Measurements from ENCODE around the gene ENDOD1. TPM values are rescaled to one million over a fixed set of nuclear protein-coding genes. Genes with fewer than 3 reads are reported as not detected.

Gene ENDOD1
- total and polyA plus RNA-seq, 2 donors = 4.2 to 9.2 TPM

DNA sequence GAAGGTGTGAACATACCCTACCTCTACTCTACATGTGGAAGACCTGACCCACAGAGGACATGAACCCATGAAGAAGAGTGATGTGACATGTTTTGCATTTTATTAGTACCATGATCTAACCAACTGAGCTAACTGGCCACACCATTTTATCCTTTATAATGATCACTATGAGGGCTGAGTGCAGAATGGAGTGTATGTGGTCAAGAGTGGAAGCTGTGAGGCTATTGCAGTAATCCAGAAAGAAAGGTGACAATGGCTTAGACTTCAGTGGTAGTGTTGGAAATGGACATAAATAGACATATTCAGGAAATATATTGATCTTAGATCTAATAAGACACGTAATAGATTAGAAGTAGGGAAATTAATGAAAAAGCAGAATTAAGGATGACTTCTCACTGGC lies 19.2 kb upstream of the ENDOD1 start:
- peaks cover 4 to 5% of the 10 kb centered on the region in 2 donors for H3K4me1 ChIP-seq (ENCODE audit: control insufficient read depth in 2 of 2, insufficient read depth in 2 of 2, low read length in 2 of 2)

DNA sequence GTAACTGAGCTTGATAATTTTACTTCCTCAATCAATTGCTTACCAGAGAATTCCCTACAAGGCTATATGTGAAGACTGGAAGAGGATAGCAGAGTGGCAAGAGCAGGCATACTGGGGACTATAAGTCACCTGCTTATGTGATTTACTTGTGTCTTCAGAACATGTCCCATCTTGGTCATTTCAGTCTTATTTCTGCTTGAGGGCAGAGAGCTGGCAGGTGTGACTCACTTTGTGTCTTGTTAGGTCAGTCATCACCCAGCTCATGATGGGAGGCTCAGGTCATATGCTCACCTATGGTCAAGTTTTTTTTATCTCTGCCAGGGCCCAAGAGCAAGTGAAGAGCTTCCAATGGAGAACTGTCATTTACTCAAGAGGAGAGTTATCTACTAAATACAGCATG lies 16.7 kb upstream of the ENDOD1 start:
- Histone ChIP-seq H3K4me1 (ENCODE audit: control insufficient read depth in 2 of 2, insufficient read depth in 2 of 2, low read length in 2 of 2) (peaks cover 5 to 13% of the 10 kb centered on the region in 2 donors), H3K4me3 (ENCODE audit: low read length in 2 of 2) (no peak overlapping the region), H3K27me3 (ENCODE audit: control insufficient read depth in 2 of 2, insufficient read depth in 1 of 2, low read length in 1 of 2) (no peaks in the 10 kb centered on the region), H3K36me3 (ENCODE audit: control insufficient read depth in 2 of 2, insufficient read depth in 2 of 2, low read length in 1 of 2) (no peaks in the 10 kb centered on the region), H3K27ac (ENCODE audit: low read depth in 1 of 2, low read length in 1 of 2) (no peak overlapping the region), H3K9me3 (ENCODE audit: control insufficient read depth in 2 of 2, insufficient read depth in 1 of 2, low read length in 1 of 2) (no peaks in the 10 kb centered on the region)
- no peak for DNase-seq (ENCODE audit: low read depth in 6 of 9, low spot score in 9 of 9)

More for the DNA sequence above, 19.2 kb upstream of the ENDOD1 start:
- Histone ChIP-seq H3K27me3 (ENCODE audit: control insufficient read depth in 2 of 2, insufficient read depth in 1 of 2, low read length in 1 of 2) (no peaks in the 10 kb centered on the region), H3K9me3 (ENCODE audit: control insufficient read depth in 2 of 2, insufficient read depth in 1 of 2, low read length in 1 of 2) (no peaks in the 10 kb centered on the region), H3K27ac (ENCODE audit: low read depth in 1 of 2, low read length in 1 of 2) (no peak overlapping the region), H3K36me3 (ENCODE audit: control insufficient read depth in 2 of 2, insufficient read depth in 2 of 2, low read length in 1 of 2) (no peaks in the 10 kb centered on the region), H3K4me3 (ENCODE audit: low read length in 2 of 2) (no peak overlapping the region)
- WGBS = 99% methylated on average over 1 of the region's 1 CpG
- no peak for DNase-seq (ENCODE audit: low read depth in 6 of 9, low spot score in 9 of 9)

DNA sequence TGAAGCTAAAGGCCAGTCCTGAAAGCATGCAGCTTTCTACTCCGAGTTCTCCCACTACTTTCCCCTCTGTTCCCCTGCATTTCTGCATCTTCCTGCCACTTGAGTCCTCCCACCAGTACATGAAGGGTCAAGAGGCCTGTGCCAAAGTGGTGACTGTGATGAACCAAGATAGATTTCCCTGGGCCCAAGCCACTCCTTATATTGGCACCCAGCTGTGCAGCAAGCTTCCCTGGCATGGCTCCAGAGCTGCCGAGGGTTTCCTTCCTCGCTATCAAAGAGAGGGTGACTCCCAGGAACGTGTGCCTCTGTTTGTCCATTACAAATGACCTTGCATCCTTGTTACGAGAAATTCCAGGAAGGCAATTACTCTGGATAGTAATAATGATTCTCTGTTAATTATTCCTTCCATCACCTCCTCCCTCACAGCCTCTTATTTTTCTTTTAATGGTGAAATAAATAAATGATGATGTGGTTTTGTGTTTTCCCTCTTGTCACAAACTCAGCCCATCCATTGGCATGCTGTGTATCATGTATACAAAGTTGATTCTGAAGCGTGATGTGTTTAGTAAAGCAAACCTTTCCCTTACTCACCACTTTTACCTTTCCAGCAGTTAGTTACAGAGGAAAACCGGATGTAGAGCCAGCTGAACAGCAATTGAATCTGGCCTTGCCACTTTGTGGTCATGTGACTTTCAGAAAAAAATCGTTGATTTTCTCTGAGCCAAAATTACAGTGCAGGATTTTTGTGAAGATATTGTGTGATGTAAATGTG lies 14.7 kb upstream of the ENDOD1 start:
- Histone ChIP-seq H3K27me3 (ENCODE audit: control insufficient read depth in 2 of 2, insufficient read depth in 1 of 2, low read length in 1 of 2) (no peaks in the 10 kb centered on the region), H3K4me3 (ENCODE audit: low read length in 2 of 2) (no peak overlapping the region), H3K27ac (ENCODE audit: low read depth in 1 of 2, low read length in 1 of 2) (no peak overlapping the region), H3K36me3 (ENCODE audit: control insufficient read depth in 2 of 2, insufficient read depth in 2 of 2, low read length in 1 of 2) (no peaks in the 10 kb centered on the region), H3K9me3 (ENCODE audit: control insufficient read depth in 2 of 2, insufficient read depth in 1 of 2, low read length in 1 of 2) (no peaks in the 10 kb centered on the region), H3K4me1 (ENCODE audit: control insufficient read depth in 2 of 2, insufficient read depth in 2 of 2, low read length in 2 of 2) (peaks cover 0 to 10% of the 10 kb centered on the region in 2 donors)
- WGBS = 76% methylated on average over 8 of the region's 8 CpGs
- DNase-seq (ENCODE audit: low read depth in 6 of 9, low spot score in 9 of 9) = no peak

DNA sequence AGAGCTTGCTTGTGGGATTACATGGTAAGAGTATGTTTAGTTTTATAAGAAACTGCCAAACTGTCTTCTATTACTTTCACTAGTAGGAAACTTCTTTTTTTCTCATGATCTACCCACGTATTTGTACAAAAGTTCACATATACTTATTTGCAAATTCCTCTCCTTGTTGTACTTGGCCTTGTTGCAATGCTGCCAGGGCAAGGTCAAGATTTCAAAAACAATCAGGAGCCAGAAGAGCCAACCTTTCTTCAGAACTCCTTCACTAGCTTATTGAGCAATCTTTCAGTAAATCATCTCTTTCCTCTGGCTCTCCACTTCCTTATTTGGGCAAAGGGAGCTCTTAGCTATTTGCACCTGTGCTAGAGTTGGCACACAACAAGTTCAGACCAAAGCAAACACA lies 13.2 kb upstream of the ENDOD1 start:
- 22% methylated on average over 1 of the region's 1 CpG for WGBS
- Histone ChIP-seq H3K27ac (ENCODE audit: low read depth in 1 of 2, low read length in 1 of 2) (peak overlapping the region in 1 of 2 donors; percentile 7), H3K4me1 (ENCODE audit: control insufficient read depth in 2 of 2, insufficient read depth in 2 of 2, low read length in 2 of 2) (peaks cover 3 to 16% of the 10 kb centered on the region in 2 donors), H3K36me3 (ENCODE audit: control insufficient read depth in 2 of 2, insufficient read depth in 2 of 2, low read length in 1 of 2) (no peaks in the 10 kb centered on the region), H3K4me3 (ENCODE audit: low read length in 2 of 2) (no peak overlapping the region), H3K9me3 (ENCODE audit: control insufficient read depth in 2 of 2, insufficient read depth in 1 of 2, low read length in 1 of 2) (no peaks in the 10 kb centered on the region), H3K27me3 (ENCODE audit: control insufficient read depth in 2 of 2, insufficient read depth in 1 of 2, low read length in 1 of 2) (no peaks in the 10 kb centered on the region)
- DNase-seq (ENCODE audit: low read depth in 6 of 9, low spot score in 9 of 9) = peak in 2 of 9 donors; percentile 25 to 59

DNA sequence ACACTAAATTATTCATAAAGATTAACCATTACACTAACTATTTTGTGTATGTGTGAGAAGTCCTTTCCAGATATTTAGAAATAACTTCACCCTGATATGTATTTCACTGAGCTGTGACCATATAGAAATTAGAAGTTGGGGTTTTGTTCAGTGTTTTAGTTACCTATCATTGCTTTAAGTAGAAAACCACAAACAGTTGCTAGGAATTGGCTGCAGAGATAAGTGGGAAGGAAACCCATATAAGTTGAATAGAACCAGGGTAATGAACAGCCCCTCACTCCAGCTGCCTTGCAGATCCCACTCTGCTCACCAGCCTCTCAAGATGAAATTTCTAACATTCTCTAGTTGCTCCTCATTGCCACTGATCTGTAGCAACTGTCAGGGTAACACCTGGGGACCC lies 12.7 kb upstream of the ENDOD1 start:
- no peaks in the 10 kb centered on the region for H3K36me3 ChIP-seq (ENCODE audit: control insufficient read depth in 2 of 2, insufficient read depth in 2 of 2, low read length in 1 of 2)
- H3K27me3 ChIP-seq (ENCODE audit: control insufficient read depth in 2 of 2, insufficient read depth in 1 of 2, low read length in 1 of 2) = no peaks in the 10 kb centered on the region
- H3K27ac ChIP-seq (ENCODE audit: low read depth in 1 of 2, low read length in 1 of 2) = peak overlapping the region in 1 of 2 donors; percentile 7
- H3K9me3 ChIP-seq (ENCODE audit: control insufficient read depth in 2 of 2, insufficient read depth in 1 of 2, low read length in 1 of 2) = no peaks in the 10 kb centered on the region
- peak in 1 of 9 donors; percentile 34 for DNase-seq (ENCODE audit: low read depth in 6 of 9, low spot score in 9 of 9)
- peaks cover 8 to 22% of the 10 kb centered on the region in 2 donors for H3K4me1 ChIP-seq (ENCODE audit: control insufficient read depth in 2 of 2, insufficient read depth in 2 of 2, low read length in 2 of 2)
- no peak overlapping the region for H3K4me3 ChIP-seq (ENCODE audit: low read length in 2 of 2)

DNA sequence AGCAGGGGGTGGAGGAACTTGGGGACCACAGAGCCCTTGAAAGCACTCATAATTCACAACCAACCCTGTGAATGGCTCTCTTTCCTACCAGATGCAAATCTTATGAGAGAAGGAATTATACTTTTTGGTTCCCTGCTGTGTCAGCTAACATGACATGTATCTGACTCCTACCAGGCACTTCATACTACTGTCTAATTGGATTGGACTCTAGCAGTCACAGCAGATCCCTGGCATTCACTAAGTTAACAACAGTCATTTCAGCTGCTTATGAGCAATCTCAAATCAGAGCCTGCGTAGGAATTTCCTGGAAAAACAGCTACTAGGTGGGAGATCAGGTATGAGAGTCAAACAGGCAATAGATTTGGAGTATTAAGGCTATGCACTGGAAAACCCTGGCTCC lies 11.1 kb upstream of the ENDOD1 start:
- H3K27ac ChIP-seq (ENCODE audit: low read depth in 1 of 2, low read length in 1 of 2) = no peak overlapping the region
- H3K27me3 ChIP-seq (ENCODE audit: control insufficient read depth in 2 of 2, insufficient read depth in 1 of 2, low read length in 1 of 2) = no peaks in the 10 kb centered on the region
- H3K9me3 ChIP-seq (ENCODE audit: control insufficient read depth in 2 of 2, insufficient read depth in 1 of 2, low read length in 1 of 2) = no peaks in the 10 kb centered on the region
- no peaks in the 10 kb centered on the region for H3K36me3 ChIP-seq (ENCODE audit: control insufficient read depth in 2 of 2, insufficient read depth in 2 of 2, low read length in 1 of 2)
- DNase-seq (ENCODE audit: low read depth in 6 of 9, low spot score in 9 of 9) = no peak
- WGBS = 99% methylated on average over 1 of the region's 1 CpG
- no peak overlapping the region for H3K4me3 ChIP-seq (ENCODE audit: low read length in 2 of 2)
- H3K4me1 ChIP-seq (ENCODE audit: control insufficient read depth in 2 of 2, insufficient read depth in 2 of 2, low read length in 2 of 2) = peaks cover 8 to 26% of the 10 kb centered on the region in 2 donors

DNA sequence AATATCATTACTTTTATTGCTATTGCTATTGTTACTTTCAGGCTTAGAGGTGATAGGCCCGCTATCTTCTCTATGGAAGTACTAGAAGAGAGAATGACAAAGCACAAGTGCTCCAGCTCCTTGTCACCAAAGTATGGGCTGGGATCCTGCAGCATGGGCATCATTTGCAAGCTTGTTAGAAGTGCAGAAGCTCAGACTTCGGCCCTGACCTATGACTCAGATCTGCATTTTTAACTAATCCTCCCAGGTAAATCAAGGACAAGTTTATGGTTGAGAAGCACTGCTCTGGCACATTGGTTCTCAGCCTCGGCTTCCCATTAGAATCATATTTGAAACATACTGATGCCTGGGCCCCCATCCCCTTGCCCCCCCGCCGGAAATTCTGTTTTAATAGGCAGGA lies 8.6 kb upstream of the ENDOD1 start:
- no peaks in the 10 kb centered on the region for H3K9me3 ChIP-seq (ENCODE audit: control insufficient read depth in 2 of 2, insufficient read depth in 1 of 2, low read length in 1 of 2)
- H3K36me3 ChIP-seq (ENCODE audit: control insufficient read depth in 2 of 2, insufficient read depth in 2 of 2, low read length in 1 of 2) = no peaks in the 10 kb centered on the region
- H3K27ac ChIP-seq (ENCODE audit: low read depth in 1 of 2, low read length in 1 of 2) = peak overlapping the region in 1 of 2 donors; percentile 39
- 85% methylated on average over 5 of the region's 5 CpGs for WGBS
- no peak overlapping the region for H3K4me3 ChIP-seq (ENCODE audit: low read length in 2 of 2)
- peaks cover 8 to 26% of the 10 kb centered on the region in 2 donors for H3K4me1 ChIP-seq (ENCODE audit: control insufficient read depth in 2 of 2, insufficient read depth in 2 of 2, low read length in 2 of 2)
- no peak for DNase-seq (ENCODE audit: low read depth in 6 of 9, low spot score in 9 of 9)
- H3K27me3 ChIP-seq (ENCODE audit: control insufficient read depth in 2 of 2, insufficient read depth in 1 of 2, low read length in 1 of 2) = no peaks in the 10 kb centered on the region

DNA sequence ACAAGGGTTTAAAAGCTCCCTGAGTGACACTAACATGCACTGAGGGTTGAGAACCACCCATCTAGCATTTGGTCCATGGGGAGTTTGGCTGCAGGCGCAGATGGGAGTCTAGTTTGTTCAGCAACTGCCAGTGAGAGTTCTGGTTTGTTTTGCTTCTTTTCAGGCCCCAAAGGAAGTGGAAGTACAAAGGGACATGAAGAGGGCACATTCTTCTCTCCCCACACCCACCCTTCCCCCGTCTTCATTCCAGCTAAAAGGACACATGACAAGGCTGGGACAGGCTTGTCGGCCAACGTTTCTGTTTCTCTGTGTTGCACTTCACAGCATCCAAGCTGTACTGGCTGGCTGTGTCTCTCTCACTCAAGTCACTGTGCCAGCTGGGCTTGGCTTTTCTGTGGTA lies 8.2 kb upstream of the ENDOD1 start:
- Histone ChIP-seq H3K4me1 (ENCODE audit: control insufficient read depth in 2 of 2, insufficient read depth in 2 of 2, low read length in 2 of 2) (peaks cover 8 to 25% of the 10 kb centered on the region in 2 donors), H3K36me3 (ENCODE audit: control insufficient read depth in 2 of 2, insufficient read depth in 2 of 2, low read length in 1 of 2) (no peaks in the 10 kb centered on the region), H3K27me3 (ENCODE audit: control insufficient read depth in 2 of 2, insufficient read depth in 1 of 2, low read length in 1 of 2) (no peaks in the 10 kb centered on the region), H3K9me3 (ENCODE audit: control insufficient read depth in 2 of 2, insufficient read depth in 1 of 2, low read length in 1 of 2) (no peaks in the 10 kb centered on the region), H3K4me3 (ENCODE audit: low read length in 2 of 2) (no peak overlapping the region), H3K27ac (ENCODE audit: low read depth in 1 of 2, low read length in 1 of 2) (peak overlapping the region in 1 of 2 donors; percentile 39)
- 69% methylated on average over 4 of the region's 4 CpGs for WGBS
- peak in 3 of 9 donors; percentile 20 to 59 (median 22) for DNase-seq (ENCODE audit: low read depth in 6 of 9, low spot score in 9 of 9)

DNA sequence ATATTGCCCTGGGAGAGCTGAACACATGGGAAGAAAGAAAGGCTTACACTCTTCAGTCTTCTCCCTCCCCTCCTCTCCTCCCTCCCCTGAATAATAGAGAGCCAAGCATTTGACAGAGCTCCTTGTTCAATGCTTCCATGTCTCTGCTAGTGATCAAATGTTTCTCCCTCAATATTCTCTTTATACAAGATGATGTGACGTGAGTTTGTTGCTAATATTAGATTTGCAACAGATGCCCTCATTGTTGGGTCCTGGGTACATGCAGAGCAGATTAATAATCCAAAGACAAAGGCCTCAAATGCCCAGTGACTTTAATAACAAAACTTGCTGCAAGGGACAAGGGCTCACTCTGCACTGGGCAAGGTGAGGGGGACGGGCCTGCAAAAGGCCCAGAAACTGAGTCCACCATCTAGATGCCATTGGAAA lies 7.1 kb upstream of the ENDOD1 start:
- H3K9me3 ChIP-seq (ENCODE audit: control insufficient read depth in 2 of 2, insufficient read depth in 1 of 2, low read length in 1 of 2) = no peaks in the 10 kb centered on the region
- no peak overlapping the region for H3K4me3 ChIP-seq (ENCODE audit: low read length in 2 of 2)
- no peaks in the 10 kb centered on the region for H3K36me3 ChIP-seq (ENCODE audit: control insufficient read depth in 2 of 2, insufficient read depth in 2 of 2, low read length in 1 of 2)
- WGBS = 94% methylated on average over 2 of the region's 2 CpGs
- H3K4me1 ChIP-seq (ENCODE audit: control insufficient read depth in 2 of 2, insufficient read depth in 2 of 2, low read length in 2 of 2) = peaks cover 8 to 17% of the 10 kb centered on the region in 2 donors
- H3K27me3 ChIP-seq (ENCODE audit: control insufficient read depth in 2 of 2, insufficient read depth in 1 of 2, low read length in 1 of 2) = no peaks in the 10 kb centered on the region
- DNase-seq (ENCODE audit: low read depth in 6 of 9, low spot score in 9 of 9) = no peak
- no peak overlapping the region for H3K27ac ChIP-seq (ENCODE audit: low read depth in 1 of 2, low read length in 1 of 2)
